Measurements from ENCODE around the gene ZMYM1.
"Not testable (repeated sequence)": the region's sequence is repeated elsewhere in the genome, so short reads cannot be mapped to it uniquely, and the experiment has no call there.

Gene ZMYM1

DNA sequence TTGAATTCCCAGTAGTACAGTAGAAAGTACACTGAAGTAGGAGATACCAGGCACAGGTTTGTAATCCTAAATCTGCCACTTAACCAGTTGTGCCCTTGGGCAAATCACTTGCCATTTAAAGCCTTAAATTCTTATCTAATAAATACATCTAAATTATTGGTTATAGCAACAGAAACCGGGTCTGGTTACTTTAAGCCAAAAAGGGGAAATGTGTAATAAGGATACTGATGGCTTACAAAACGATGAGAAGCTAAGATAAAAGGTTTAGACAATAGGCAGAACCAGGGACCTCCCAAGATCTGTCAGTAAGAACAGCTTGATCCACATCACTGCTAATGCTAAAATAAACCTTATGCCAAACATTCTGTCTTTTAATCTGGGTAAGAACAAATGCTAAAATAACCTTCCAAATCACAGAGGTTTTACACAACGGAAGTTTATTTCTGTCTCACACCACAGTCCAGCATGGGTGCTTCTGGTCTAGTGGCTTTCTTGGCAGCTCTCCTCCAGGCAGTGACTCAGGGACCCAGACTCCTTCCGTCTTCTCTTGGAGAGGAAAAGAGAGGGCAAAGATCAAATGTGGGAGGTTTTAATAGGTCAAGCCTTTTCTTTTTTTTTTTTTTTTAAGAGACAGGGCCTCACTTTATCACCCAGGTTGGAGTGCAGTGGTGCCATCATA is 16.5 kb upstream of the ZMYM1 start:
- TF ChIP-seq, protein P1, sequence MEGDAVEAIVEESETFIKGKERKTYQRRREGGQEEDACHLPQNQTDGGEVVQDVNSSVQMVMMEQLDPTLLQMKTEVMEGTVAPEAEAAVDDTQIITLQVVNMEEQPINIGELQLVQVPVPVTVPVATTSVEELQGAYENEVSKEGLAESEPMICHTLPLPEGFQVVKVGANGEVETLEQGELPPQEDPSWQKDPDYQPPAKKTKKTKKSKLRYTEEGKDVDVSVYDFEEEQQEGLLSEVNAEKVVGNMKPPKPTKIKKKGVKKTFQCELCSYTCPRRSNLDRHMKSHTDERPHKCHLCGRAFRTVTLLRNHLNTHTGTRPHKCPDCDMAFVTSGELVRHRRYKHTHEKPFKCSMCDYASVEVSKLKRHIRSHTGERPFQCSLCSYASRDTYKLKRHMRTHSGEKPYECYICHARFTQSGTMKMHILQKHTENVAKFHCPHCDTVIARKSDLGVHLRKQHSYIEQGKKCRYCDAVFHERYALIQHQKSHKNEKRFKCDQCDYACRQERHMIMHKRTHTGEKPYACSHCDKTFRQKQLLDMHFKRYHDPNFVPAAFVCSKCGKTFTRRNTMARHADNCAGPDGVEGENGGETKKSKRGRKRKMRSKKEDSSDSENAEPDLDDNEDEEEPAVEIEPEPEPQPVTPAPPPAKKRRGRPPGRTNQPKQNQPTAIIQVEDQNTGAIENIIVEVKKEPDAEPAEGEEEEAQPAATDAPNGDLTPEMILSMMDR (IDR thresholded peaks at IDR 0.05; ENCODE audit: low read depth, low read length) = no peak
- Histone ChIP-seq H3K9me3 (ENCODE audit: severe bottlenecking) (peaks cover 4% of the 10 kb centered on the region), H3K27me3 (ENCODE audit: insufficient read depth, low read depth, severe bottlenecking) (no peaks in the 10 kb centered on the region), H3K27ac (no peak overlapping the region), H3K4me3 (ENCODE audit: low read depth, low read length) (no peak overlapping the region), H3K36me3 (no peaks in the 10 kb centered on the region)
- no peak for DNase-seq

DNA sequence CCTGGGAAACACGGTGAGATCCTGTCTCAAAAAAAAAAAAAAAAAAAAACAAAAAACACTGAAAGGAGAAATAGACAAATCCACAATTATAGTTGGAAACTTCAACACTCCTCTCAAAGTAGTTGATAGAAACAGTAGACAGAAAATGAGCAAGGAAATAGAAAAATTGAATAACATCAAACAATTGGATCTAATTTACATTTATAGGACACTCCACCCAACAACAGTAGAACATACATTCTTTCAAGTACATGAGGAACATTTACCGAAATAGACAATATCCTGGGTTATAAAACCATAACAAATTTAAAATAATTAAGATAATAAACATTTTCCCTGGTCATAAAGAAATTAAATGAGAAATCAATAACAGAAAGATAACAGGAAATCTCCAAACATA is 14.9 kb upstream of the ZMYM1 start:
- Histone ChIP-seq H3K27me3 (ENCODE audit: insufficient read depth, low read depth, severe bottlenecking) (no peaks in the 10 kb centered on the region), H3K9me3 (ENCODE audit: severe bottlenecking) (no peaks in the 10 kb centered on the region), H3K27ac (no peak overlapping the region), H3K36me3 (no peaks in the 10 kb centered on the region), H3K4me3 (ENCODE audit: low read depth, low read length) (no peak overlapping the region)
- TF ChIP-seq, protein P1 (IDR thresholded peaks at IDR 0.05; ENCODE audit: low read depth, low read length) = no peak
- no peak for DNase-seq

DNA sequence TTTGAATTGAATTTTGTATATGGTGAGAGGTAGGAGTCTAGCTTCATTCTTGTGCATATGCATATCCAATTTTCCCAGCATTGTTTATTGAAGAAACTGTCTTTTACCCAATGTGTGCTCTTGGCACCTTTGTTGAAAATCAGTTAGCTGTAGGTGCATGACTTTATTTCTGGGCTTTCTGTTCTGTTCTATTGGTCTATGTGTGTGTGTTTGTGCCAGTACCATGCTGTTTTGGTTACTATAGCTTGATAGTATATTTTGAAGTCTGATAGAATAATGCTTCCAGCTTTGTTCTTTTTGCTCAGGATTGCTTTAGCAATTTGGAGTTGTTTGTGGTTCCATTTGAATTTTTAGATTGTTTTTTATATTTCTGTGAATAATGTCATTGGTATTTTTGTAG is 9.4 kb upstream of the ZMYM1 start:
- no peak overlapping the region for H3K27ac ChIP-seq
- TF ChIP-seq, protein P1 (IDR thresholded peaks at IDR 0.05; ENCODE audit: low read depth, low read length) = no peak
- H3K9me3 ChIP-seq (ENCODE audit: severe bottlenecking) = no peaks in the 10 kb centered on the region
- DNase-seq = no peak
- H3K36me3 ChIP-seq = no peaks in the 10 kb centered on the region
- no peak overlapping the region for H3K4me3 ChIP-seq (ENCODE audit: low read depth, low read length)
- H3K27me3 ChIP-seq (ENCODE audit: insufficient read depth, low read depth, severe bottlenecking) = no peaks in the 10 kb centered on the region

DNA sequence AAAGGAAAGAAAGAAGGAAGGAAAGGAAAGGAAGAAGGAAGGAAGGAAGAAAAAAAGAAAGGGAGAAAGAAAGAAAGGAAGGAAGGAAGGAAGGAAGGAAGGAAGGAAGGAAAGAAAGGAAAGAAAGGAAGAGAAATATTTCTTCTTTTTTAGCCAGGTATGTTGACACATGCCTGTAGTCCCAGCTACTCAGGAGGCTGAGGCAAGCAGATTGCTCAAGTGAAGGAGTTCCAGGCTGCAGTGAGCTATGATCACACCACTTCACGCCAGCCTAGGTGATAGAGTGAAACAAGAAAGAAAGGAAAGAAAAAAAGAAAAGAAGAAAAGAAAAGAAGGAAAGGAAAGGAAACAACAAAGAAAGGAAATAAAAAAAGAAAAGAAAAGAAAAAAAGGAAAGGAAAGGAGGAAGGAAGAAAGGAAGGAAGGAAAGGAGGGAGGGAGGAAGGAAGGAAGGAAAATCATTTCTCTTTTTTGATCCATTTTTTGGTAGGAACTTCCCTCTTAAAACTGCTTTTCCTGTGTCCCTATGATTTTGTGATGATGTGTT is 5.8 kb upstream of the ZMYM1 start:
- H3K9me3 ChIP-seq (ENCODE audit: severe bottlenecking) = peaks cover 2% of the 10 kb centered on the region
- no peak for DNase-seq
- no peaks in the 10 kb centered on the region for H3K27me3 ChIP-seq (ENCODE audit: insufficient read depth, low read depth, severe bottlenecking)
- H3K36me3 ChIP-seq = no peaks in the 10 kb centered on the region
- TF ChIP-seq, protein P1 (IDR thresholded peaks at IDR 0.05; ENCODE audit: low read depth, low read length) = no peak
- no peak overlapping the region for H3K27ac ChIP-seq
- no peak overlapping the region for H3K4me3 ChIP-seq (ENCODE audit: low read depth, low read length)

DNA sequence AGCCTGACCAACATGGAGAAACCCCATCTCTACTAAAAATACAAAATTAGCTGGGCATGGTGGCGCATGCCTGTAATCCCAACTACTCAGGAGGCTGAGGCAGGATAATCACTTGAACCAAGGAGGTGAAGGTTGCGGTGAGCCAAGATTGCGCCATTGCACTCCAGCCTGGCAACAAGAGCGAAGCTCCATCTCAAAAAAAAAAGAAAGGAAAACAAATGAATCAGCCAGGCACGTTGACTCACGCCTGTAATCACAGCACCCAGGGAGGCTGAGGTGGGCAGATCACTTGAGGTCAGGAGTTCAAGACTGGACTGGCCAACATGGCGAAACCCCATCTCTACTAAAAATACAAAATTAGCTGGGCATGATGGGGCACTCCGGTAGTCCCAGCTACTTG is 2.8 kb upstream of the ZMYM1 start:
- not testable (repeated sequence) for DNase-seq; H3K4me3 ChIP-seq (ENCODE audit: low read depth, low read length); H3K36me3 ChIP-seq; H3K27ac ChIP-seq; H3K9me3 ChIP-seq (ENCODE audit: severe bottlenecking); H3K27me3 ChIP-seq (ENCODE audit: insufficient read depth, low read depth, severe bottlenecking)

DNA sequence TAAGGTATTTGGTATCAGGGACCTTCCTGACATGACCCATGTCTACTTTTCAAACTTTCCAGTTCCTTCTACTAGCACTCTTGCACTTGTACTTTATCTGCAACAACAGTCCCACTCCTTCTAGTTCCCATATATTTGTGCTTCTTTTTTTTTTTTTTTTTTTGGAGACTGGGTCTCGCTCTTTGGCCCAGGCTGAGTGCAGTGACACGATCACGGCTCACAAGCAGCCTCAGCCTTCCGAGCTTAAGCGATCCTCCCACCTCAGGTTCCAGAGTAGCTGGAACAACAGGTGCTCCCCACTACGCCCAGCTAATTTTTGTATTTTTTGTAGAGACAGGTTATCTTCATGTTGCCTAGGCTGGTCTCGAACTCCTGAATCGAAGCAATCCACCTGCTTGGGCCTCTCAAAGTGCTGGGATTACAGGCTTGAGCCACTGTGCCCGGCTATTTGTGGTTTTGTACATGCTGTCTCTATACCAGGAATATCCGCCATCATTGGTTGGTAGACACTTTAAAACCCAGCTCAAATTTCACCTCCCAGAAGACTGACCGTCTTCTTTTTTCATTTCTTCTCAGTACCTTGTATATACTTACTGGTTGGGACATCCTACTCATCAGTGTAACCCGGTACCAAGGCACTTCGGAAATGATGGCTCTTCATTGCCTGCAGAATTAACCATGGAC is 1.1 kb downstream of the ZMYM1 start:
- Histone ChIP-seq H3K27me3 (ENCODE audit: insufficient read depth, low read depth, severe bottlenecking) (no peaks in the 10 kb centered on the region), H3K4me3 (ENCODE audit: low read depth, low read length) (peak overlapping the region; percentile 65), H3K36me3 (no peaks in the 10 kb centered on the region; the same call in none of the 2 replicates), H3K27ac (no peak overlapping the region; the same call in 1 of the 2 replicates), H3K9me3 (ENCODE audit: severe bottlenecking) (peaks cover 2% of the 10 kb centered on the region)
- DNase-seq = no peak
- TF ChIP-seq, protein P1 (IDR thresholded peaks at IDR 0.05; ENCODE audit: low read depth, low read length) = no peak

Data from WERI-Rb-1 (cell line).